IMR-90 (cell line): Measurements from ENCODE around the gene AMZ1. TPM values are rescaled to one million over a fixed set of nuclear protein-coding genes. Genes with fewer than 3 reads are reported as not detected.

Source experiments
- ATAC-seq: fragments of 200-7000 bp; cut with Tn5 transposase; 2 replicates; pipeline ENCODE4 v1.9.1; 2020; ENCODE audit warnings: low read depth, mild to moderate bottlenecking, moderate library complexity
- BruUV-seq: library from RNA; stranded (reverse); fragments of 400-500 nt; replicated peaks from 2 replicates; lab custom pipeline; 2021; lab: Mats Ljungman, UMichigan
- CTCF ChIA-PET: fragments of 300-600 bp; formaldehyde crosslinking; extraction: SDS; loops from one replicate; lab custom pipeline; 2021; ENCODE audit warnings: antibody characterized with exemption; lab: Yijun Ruan, JAX
- POLR2A ChIA-PET: fragments of 300-600 bp; sonication (Branson Sonifier 250); formaldehyde crosslinking; loops from one replicate; lab custom pipeline; 2022; ENCODE audit warnings: antibody characterized with exemption; ENCODE audit not compliant: unreplicated experiment; lab: Charles Lee
- DNase-seq: peaks from one replicate; pipeline ENCODE4 v3.0.0; 2013
- H2AFZ ChIP-seq: replicated peaks from 2 replicates; pipeline ENCODE3; 2013; ENCODE audit warnings: low read length, mild to moderate bottlenecking; ENCODE audit not compliant: poor library complexity
- H2AK5ac ChIP-seq: 2 replicates; pipeline ENCODE4 v1.6.1; 2013; ENCODE audit warnings: low read depth, low read length, inconsistent platforms
- H2AK9ac ChIP-seq: replicated peaks from 2 replicates; pipeline ENCODE3; 2013; ENCODE audit warnings: mild to moderate bottlenecking, low read depth, low read length, moderate library complexity; ENCODE audit not compliant: poor library complexity
- H2BK120ac ChIP-seq: 2 replicates; pipeline ENCODE4 v1.6.1; 2013; ENCODE audit warnings: low read depth, low read length, inconsistent platforms
- H2BK15ac ChIP-seq: 3 replicates; pipeline ENCODE4 v1.6.1; 2013; ENCODE audit warnings: low read depth, low read length, inconsistent platforms
- H2BK20ac ChIP-seq: 2 replicates; pipeline ENCODE4 v1.6.1; 2013; ENCODE audit warnings: low read depth, mild to moderate bottlenecking, inconsistent platforms, low read length, moderate library complexity
- H2BK5ac ChIP-seq: 2 replicates; pipeline ENCODE4 v1.6.1; 2013; ENCODE audit warnings: mild to moderate bottlenecking, low read depth, low read length, inconsistent platforms; ENCODE audit not compliant: poor library complexity, severe bottlenecking
- H3K14ac ChIP-seq: replicated peaks from 2 replicates; pipeline ENCODE4 v1.6.1; 2013; ENCODE audit warnings: low read depth, low read length, inconsistent platforms
- H3K18ac ChIP-seq: 2 replicates; pipeline ENCODE4 v1.6.1; 2013; ENCODE audit warnings: low read depth, low read length, control low read depth
- H3K23ac ChIP-seq: 2 replicates; pipeline ENCODE4 v1.6.1; 2013; ENCODE audit warnings: low read depth, low read length, inconsistent platforms
- H3K27ac ChIP-seq: 2 replicates; pipeline ENCODE4 v1.5.1; 2013; ENCODE audit warnings: mild to moderate bottlenecking, control low read depth, low read length; ENCODE audit not compliant: insufficient read depth
- H3K27me3 ChIP-seq: 2 replicates; pipeline ENCODE4 v1.6.1; 2013; ENCODE audit warnings: low read length; ENCODE audit not compliant: control insufficient read depth, insufficient read depth
- H3K36me3 ChIP-seq: 2 replicates; pipeline ENCODE4 v1.6.1; 2013; ENCODE audit warnings: low read length, mixed read lengths; ENCODE audit not compliant: control insufficient read depth, insufficient read depth
- H3K4ac ChIP-seq: 2 replicates; pipeline ENCODE4 v1.6.1; 2013; ENCODE audit warnings: low read depth, low read length, inconsistent platforms
- H3K4me1 ChIP-seq: 2 replicates; pipeline ENCODE4 v1.6.1; 2013; ENCODE audit warnings: low read length, mixed read lengths; ENCODE audit not compliant: control insufficient read depth, insufficient read depth
- H3K4me2 ChIP-seq: 2 replicates; pipeline ENCODE4 v1.6.1; 2013; ENCODE audit warnings: low read depth, mild to moderate bottlenecking, control low read depth, low read length, moderate library complexity
- H3K4me3 ChIP-seq: 2 replicates; pipeline ENCODE4 v1.5.1; 2013; ENCODE audit warnings: low read depth, mild to moderate bottlenecking, control low read depth, low read length, moderate library complexity; ENCODE audit not compliant: insufficient read depth
- H3K56ac ChIP-seq: 2 replicates; pipeline ENCODE4 v1.6.1; 2013; ENCODE audit warnings: low read length, inconsistent platforms; ENCODE audit not compliant: insufficient read depth; ENCODE audit errors: extremely low read depth
- H3K79me1 ChIP-seq, 2 experiments: 2 replicates each; pipeline ENCODE4 v1.6.1; 2013; ENCODE audit warnings: low read length in 2 of 2, inconsistent platforms in 1 of 2, low read depth in 1 of 2
- H3K9ac ChIP-seq: 2 replicates; pipeline ENCODE4 v1.6.1; 2013; ENCODE audit warnings: low read depth, low read length, control low read depth
- H3K9me1 ChIP-seq: 2 replicates; pipeline ENCODE4 v1.6.1; 2013; ENCODE audit warnings: low read length, inconsistent platforms; ENCODE audit not compliant: insufficient read depth
- H3K9me3 ChIP-seq: 2 replicates; pipeline ENCODE4 v1.6.1; 2013; ENCODE audit warnings: low read length; ENCODE audit not compliant: control insufficient read depth, insufficient read depth
- H4K20me1 ChIP-seq: 2 replicates; pipeline ENCODE4 v1.6.1; 2013; ENCODE audit warnings: low read length, inconsistent platforms; ENCODE audit not compliant: insufficient read depth
- H4K5ac ChIP-seq: 2 replicates; pipeline ENCODE4 v1.6.1; 2013; ENCODE audit warnings: mild to moderate bottlenecking, low read depth, low read length, control low read depth
- H4K8ac ChIP-seq, 2 experiments: 2 replicates each; pipeline ENCODE4 v1.6.1; 2013; ENCODE audit warnings: low read depth in 2 of 2, low read length in 2 of 2, control low read depth in 1 of 2, inconsistent platforms in 1 of 2
- H4K91ac ChIP-seq: 2 replicates; pipeline ENCODE4 v1.6.1; 2013; ENCODE audit warnings: low read depth, low read length, inconsistent platforms; ENCODE audit not compliant: insufficient read depth
- CHD1 ChIP-seq: IDR thresholded peaks from 2 replicates; pipeline ENCODE4 v1.6.1; 2012; ENCODE audit warnings: low read depth, low read length, improper control_type of control experiment
- FOS ChIP-seq: fragments of 150-350 bp; IDR thresholded peaks from 2 replicates; pipeline ENCODE4 v1.6.1; 2016; ENCODE audit warnings: low read depth, low read length
- MAFK ChIP-seq: IDR thresholded peaks from 2 replicates; pipeline ENCODE4 v1.6.1; 2012; ENCODE audit warnings: low read depth, low read length, improper control_type of control experiment
- NFE2L2 ChIP-seq: fragments of 150-350 bp; IDR thresholded peaks from 2 replicates; pipeline ENCODE4 v1.6.1; 2016; ENCODE audit warnings: low read depth, mild to moderate bottlenecking, low read length
- POLR2A ChIP-seq: IDR thresholded peaks from 2 replicates; pipeline ENCODE4 v1.6.1; 2012; ENCODE audit warnings: mild to moderate bottlenecking, low read depth, low read length
- RAD21 ChIP-seq: IDR thresholded peaks from 2 replicates; pipeline ENCODE4 v1.6.1; 2012; ENCODE audit warnings: low read length, improper control_type of control experiment
- RCOR1 ChIP-seq: IDR thresholded peaks from 2 replicates; pipeline ENCODE4 v1.6.1; 2012; ENCODE audit warnings: mild to moderate bottlenecking, low read length, improper control_type of control experiment; ENCODE audit not compliant: insufficient replicate concordance
- SMC3 ChIP-seq: fragments of 150-350 bp; IDR thresholded peaks from 2 replicates; pipeline ENCODE4 v1.6.1; 2016; ENCODE audit warnings: low read depth, mild to moderate bottlenecking, antibody characterized with exemption, low read length, moderate library complexity
- whole genome bisulfite sequencing, 2 experiments: methylation state at CpG; one replicate each; pipeline versions ENCODE4 v1.1.5 to v1.1.7; 2013; ENCODE audit warnings: missing lambda C conversion rate in 2 of 2; ENCODE audit not compliant: insufficient read length in 1 of 2; ENCODE audit errors: extremely low coverage in 2 of 2; 5-methylcytosine and 5-hydroxymethylcytosine counted together
- dilution Hi-C: fragments of 300-500 bp; cut with HindIII; formaldehyde crosslinking; loops from one replicate; pipeline ENCODE4 v1.14.3; 2018; ENCODE audit warnings: low sequenced_read_pairs; ENCODE audit not compliant: unreplicated experiment
- in situ Hi-C: fragments of 300-500 bp; cut with MboI; formaldehyde crosslinking; loops from 3 replicates; pipeline ENCODE4 v1.14.3; 2019; ENCODE audit warnings: low sequenced_read_pairs, inconsistent platforms, mixed read lengths
- intact Hi-C: fragments of 100-400 bp; cut with micrococcal nuclease; formaldehyde crosslinking; loops from 2 replicates; pipeline ENCODE4 v1.10.0; 2022
- polyA plus RNA-seq, 3 experiments: library from polyadenylated mRNA; depleted of rRNA; stranded (reverse); fragments of >200 nt; gene quantifications; 2 replicates each; pipeline ENCODE4 v1.2.3, GENCODE V29; 2012; ENCODE audit warnings: low replicate concordance in 1 of 3
- total RNA-seq: library from RNA; depleted of rRNA; stranded (reverse); fragments of >200 nt; gene quantifications from 2 replicates; pipeline ENCODE4 v1.2.3, GENCODE V29; 2012
- TF ChIP-seq, protein P1 (sequence below): fragments of 150-350 bp; IDR thresholded peaks from 2 replicates; pipeline ENCODE4 v1.6.1; 2016; ENCODE audit warnings: low read depth, mild to moderate bottlenecking, low read length, moderate library complexity, borderline replicate concordance
- TF ChIP-seq, protein P2 (sequence below): fragments of 150-350 bp; IDR thresholded peaks from 2 replicates; pipeline ENCODE4 v1.6.1; 2017; ENCODE audit warnings: mild to moderate bottlenecking, antibody characterized with exemption, low read length, low read depth

Gene AMZ1
- total and polyA plus RNA-seq, 2 of the 4 experiments (the other 2 are of a cell fraction): 0.54 to 1.6 TPM

DNA sequence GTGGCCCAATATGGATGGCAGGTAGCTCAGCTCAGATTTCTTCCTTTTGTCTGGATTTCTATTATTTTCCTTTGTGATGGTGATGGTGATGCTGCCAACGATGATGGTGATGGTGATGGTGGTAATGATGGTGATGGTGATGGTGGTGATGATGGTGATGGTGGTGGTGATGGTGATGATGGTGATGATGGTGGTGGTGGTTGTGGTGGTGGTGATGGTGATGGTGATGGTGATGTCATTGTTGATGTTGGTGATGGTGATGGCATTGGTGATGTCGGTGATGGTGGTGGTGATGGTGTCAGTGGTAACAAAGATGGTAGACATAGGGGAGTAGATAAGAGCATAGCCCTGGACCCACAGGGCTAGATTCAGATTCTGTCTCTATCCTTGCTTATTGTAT is 30.8 kb upstream of the AMZ1 start:
- Histone ChIP-seq H3K56ac (no peak overlapping the region), H3K27me3 (no peaks in the 10 kb centered on the region), H2BK15ac (no peak overlapping the region), H4K5ac (no peak overlapping the region), H4K8ac (no peak overlapping the region), H2BK5ac (no peak overlapping the region), H2AFZ (no peak overlapping the region), H3K4me1 (no peaks in the 10 kb centered on the region), H3K4me2 (no peak overlapping the region), H3K23ac (no peak overlapping the region), H3K4me3 (no peak overlapping the region), H3K4ac (no peak overlapping the region), H3K79me1 (peaks cover 7 to 35% of the 10 kb centered on the region in 2 experiments; a peak in 2 of 4 replicates), H3K9ac (no peak overlapping the region), H3K18ac (no peak overlapping the region), H3K36me3 (peaks cover 63% of the 10 kb centered on the region), H3K9me3 (no peaks in the 10 kb centered on the region), H2BK120ac (no peak overlapping the region), H4K20me1 (peaks cover 28% of the 10 kb centered on the region), H4K91ac (no peak overlapping the region), H3K27ac (no peak overlapping the region), H2AK9ac (no peak overlapping the region), H2BK20ac (no peak overlapping the region), H3K14ac (no peak overlapping the region), H2AK5ac (no peak overlapping the region; the same call in 1 of the 2 replicates), H3K9me1 (no peaks in the 10 kb centered on the region; the same call in 1 of the 2 replicates)
- dilution Hi-C loops (no loop called here), in situ Hi-C loops (no loop called here), intact Hi-C loops (no loop called here)
- no CpG with 5 or more reads among the region's 2 CpGs for WGBS, 2 experiments
- DNase-seq: no peak
- ChIA-PET CTCF (no interaction called here), POLR2A (interaction anchor here (0.6 kb wide), 1 partner anchor 51 kb away, joined by 11 read pairs; no protein-coding TSS in a partner anchor)
- ATAC-seq: no peak
- TF ChIP-seq, protein P1, sequence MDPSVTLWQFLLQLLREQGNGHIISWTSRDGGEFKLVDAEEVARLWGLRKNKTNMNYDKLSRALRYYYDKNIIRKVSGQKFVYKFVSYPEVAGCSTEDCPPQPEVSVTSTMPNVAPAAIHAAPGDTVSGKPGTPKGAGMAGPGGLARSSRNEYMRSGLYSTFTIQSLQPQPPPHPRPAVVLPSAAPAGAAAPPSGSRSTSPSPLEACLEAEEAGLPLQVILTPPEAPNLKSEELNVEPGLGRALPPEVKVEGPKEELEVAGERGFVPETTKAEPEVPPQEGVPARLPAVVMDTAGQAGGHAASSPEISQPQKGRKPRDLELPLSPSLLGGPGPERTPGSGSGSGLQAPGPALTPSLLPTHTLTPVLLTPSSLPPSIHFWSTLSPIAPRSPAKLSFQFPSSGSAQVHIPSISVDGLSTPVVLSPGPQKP: no peak
- no peak for TF ChIP-seq FOS
- TF ChIP-seq SMC3: no peak
- no peak for TF ChIP-seq NFE2L2
- no peak for TF ChIP-seq RCOR1
- TF ChIP-seq RAD21: no peak
- TF ChIP-seq MAFK: no peak
- TF ChIP-seq POLR2A: no peak
- TF ChIP-seq CHD1: no peak
- TF ChIP-seq, protein P2, sequence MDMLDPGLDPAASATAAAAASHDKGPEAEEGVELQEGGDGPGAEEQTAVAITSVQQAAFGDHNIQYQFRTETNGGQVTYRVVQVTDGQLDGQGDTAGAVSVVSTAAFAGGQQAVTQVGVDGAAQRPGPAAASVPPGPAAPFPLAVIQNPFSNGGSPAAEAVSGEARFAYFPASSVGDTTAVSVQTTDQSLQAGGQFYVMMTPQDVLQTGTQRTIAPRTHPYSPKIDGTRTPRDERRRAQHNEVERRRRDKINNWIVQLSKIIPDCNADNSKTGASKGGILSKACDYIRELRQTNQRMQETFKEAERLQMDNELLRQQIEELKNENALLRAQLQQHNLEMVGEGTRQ: no peak
- no TSS peak for BruUV-seq
